CD14-positive monocyte (primary cell): ENCODE results near the gene SIRPA. TPM values are rescaled to one million over a fixed set of nuclear protein-coding genes. Genes with fewer than 3 reads are reported as not detected.

Source experiments
- DNase-seq, 3 donors: peaks; one replicate each; pipeline ENCODE4 v3.0.0-alpha.2; 2011 to 2022
- H2AFZ ChIP-seq: 2 replicates; pipeline ENCODE4 v1.6.0; 2012; ENCODE audit warnings: mild to moderate bottlenecking, low read depth, low read length, inconsistent platforms; ENCODE audit not compliant: insufficient read depth, poor library complexity, severe bottlenecking
- H3K27ac ChIP-seq, 2 donors: 1 replicate in 1 of 2; 2 replicates in 1 of 2; pipeline ENCODE4 v1.5.1; 2012 to 2013; ENCODE audit warnings: low read length in 2 of 2, control low read depth in 1 of 2, inconsistent platforms in 1 of 2, low read depth in 1 of 2, mild to moderate bottlenecking in 1 of 2
- H3K27me3 ChIP-seq, 2 donors: one replicate each; pipeline versions ENCODE4 v1.6.0 to v1.6.1; 2011 to 2013; ENCODE audit warnings: low read length in 2 of 2; ENCODE audit not compliant: control insufficient read depth in 2 of 2, insufficient read depth in 2 of 2
- H3K36me3 ChIP-seq, 2 donors: replicated peaks in 1 of 2; 1 replicate in 1 of 2; 2 replicates in 1 of 2; pipeline versions ENCODE4 v1.5.1 to v1.6.1; 2012 to 2013; ENCODE audit warnings: low read length in 2 of 2, control low read depth in 1 of 2, inconsistent platforms in 1 of 2, mild to moderate bottlenecking in 1 of 2; ENCODE audit not compliant: insufficient read depth in 2 of 2, control insufficient read depth in 1 of 2
- H3K4me1 ChIP-seq, 2 donors: 1 replicate in 1 of 2; 2 replicates in 1 of 2; pipeline versions ENCODE4 v1.5.1 to v1.6.1; 2012 to 2013; ENCODE audit warnings: low read length in 2 of 2, control low read depth in 1 of 2, inconsistent platforms in 1 of 2, mild to moderate bottlenecking in 1 of 2, moderate library complexity in 1 of 2; ENCODE audit not compliant: insufficient read depth in 2 of 2, control insufficient read depth in 1 of 2
- H3K4me2 ChIP-seq: replicated peaks from 2 replicates; pipeline ENCODE3; 2012; ENCODE audit warnings: low read length, moderate library complexity, mild to moderate bottlenecking; ENCODE audit not compliant: poor library complexity, severe bottlenecking; ENCODE audit errors: extremely low read depth
- H3K4me3 ChIP-seq, 3 experiments: fragments of 200-600 bp in 1 of 3; sonication (generic) in 1 of 3; replicated peaks in 1 of 3; 1 replicate in 2 of 3; 2 replicates in 1 of 3; pipeline ENCODE4 v1.5.1; 2011 to 2013; ENCODE audit warnings: low read length in 3 of 3, mild to moderate bottlenecking in 3 of 3, control low read depth in 2 of 3, low read depth in 2 of 3, inconsistent platforms in 1 of 3, moderate library complexity in 1 of 3
- H3K79me2 ChIP-seq: 2 replicates; pipeline ENCODE4 v1.6.0; 2012; ENCODE audit warnings: mild to moderate bottlenecking, control low read depth, inconsistent platforms, low read length, moderate library complexity; ENCODE audit not compliant: insufficient read depth
- H3K9ac ChIP-seq: 2 replicates; pipeline ENCODE4 v1.6.0; 2017; ENCODE audit warnings: low read length, mild to moderate bottlenecking; ENCODE audit not compliant: insufficient read depth, poor library complexity, severe bottlenecking
- H3K9me3 ChIP-seq, 2 donors: replicated peaks in 1 of 2; 1 replicate in 1 of 2; 2 replicates in 1 of 2; pipeline versions ENCODE4 v1.5.1 to v1.6.1; 2012 to 2013; ENCODE audit warnings: low read length in 2 of 2, control low read depth in 1 of 2; ENCODE audit not compliant: control insufficient read depth in 1 of 2, insufficient read depth in 1 of 2
- H4K20me1 ChIP-seq: 2 replicates; pipeline ENCODE4 v1.6.0; 2012; ENCODE audit warnings: mild to moderate bottlenecking, low read length, control low read depth, moderate library complexity; ENCODE audit not compliant: insufficient read depth
- H3K27ac Mint-ChIP-seq, 7 donors: one replicate each; pipeline ENCODE4 v1.8.0; 2020; ENCODE audit warnings: mild to moderate bottlenecking in 7 of 7, mixed read lengths in 7 of 7, moderate library complexity in 6 of 7, inconsistent platforms in 2 of 7
- H3K27me3 Mint-ChIP-seq, 3 donors: one replicate each; pipeline ENCODE4 v1.8.0; 2021 to 2022; ENCODE audit warnings: low read depth in 3 of 3, mild to moderate bottlenecking in 3 of 3, mixed read lengths in 3 of 3, moderate library complexity in 3 of 3, inconsistent platforms in 1 of 3
- H3K36me3 Mint-ChIP-seq, 2 donors: one replicate each; pipeline ENCODE4 v1.8.0; 2020; ENCODE audit warnings: mixed read lengths in 2 of 2, inconsistent platforms in 1 of 2, mild to moderate bottlenecking in 1 of 2
- H3K4me1 Mint-ChIP-seq: one replicate; pipeline ENCODE4 v1.8.0; 2020; ENCODE audit warnings: mild to moderate bottlenecking, mixed read lengths
- H3K4me3 Mint-ChIP-seq, 2 donors: one replicate each; pipeline ENCODE4 v1.8.0; 2020; ENCODE audit warnings: mild to moderate bottlenecking in 2 of 2, mixed read lengths in 2 of 2, moderate library complexity in 1 of 2
- H3K9me3 Mint-ChIP-seq, 7 donors: one replicate each; pipeline ENCODE4 v1.8.0; 2020 to 2022; ENCODE audit warnings: mixed read lengths in 7 of 7, mild to moderate bottlenecking in 6 of 7, moderate library complexity in 6 of 7, inconsistent platforms in 2 of 7
- WGBS: methylation state at CpG from one replicate; pipeline ENCODE4 v1.1.5; 2013; ENCODE audit warnings: missing lambda C conversion rate; ENCODE audit not compliant: insufficient coverage; 5-methylcytosine and 5-hydroxymethylcytosine counted together
- intact Hi-C, 2 donors: fragments of 100-400 bp; cut with micrococcal nuclease; formaldehyde crosslinking; loops; one replicate each; pipeline versions ENCODE4 v1.15.0 to v1.15.1; 2023
- polyA plus RNA-seq, 3 donors: library from polyadenylated mRNA; depleted of rRNA in 1 of 3; unstranded in 2 of 3; stranded (reverse) in 1 of 3; fragments of 300-500 nt in 2 of 3; fragments of >200 nt in 1 of 3; fragmentation: Illumina TruSeq in 2 of 3; gene quantifications; 1 replicate in 2 of 3; 2 replicates in 1 of 3; pipeline ENCODE4 v1.2.3, GENCODE V29; 2012 to 2021
- TF ChIP-seq, protein P1 (sequence below): fragments of 200-600 bp; IDR thresholded peaks from one replicate; pipeline ENCODE4 v1.8.0; 2022; ENCODE audit warnings: antibody characterized with exemption, mild to moderate bottlenecking

The SIRPA gene
- polyA plus RNA-seq, 3 donors, result 28.4 to 126 (median 58.3) TPM

DNA sequence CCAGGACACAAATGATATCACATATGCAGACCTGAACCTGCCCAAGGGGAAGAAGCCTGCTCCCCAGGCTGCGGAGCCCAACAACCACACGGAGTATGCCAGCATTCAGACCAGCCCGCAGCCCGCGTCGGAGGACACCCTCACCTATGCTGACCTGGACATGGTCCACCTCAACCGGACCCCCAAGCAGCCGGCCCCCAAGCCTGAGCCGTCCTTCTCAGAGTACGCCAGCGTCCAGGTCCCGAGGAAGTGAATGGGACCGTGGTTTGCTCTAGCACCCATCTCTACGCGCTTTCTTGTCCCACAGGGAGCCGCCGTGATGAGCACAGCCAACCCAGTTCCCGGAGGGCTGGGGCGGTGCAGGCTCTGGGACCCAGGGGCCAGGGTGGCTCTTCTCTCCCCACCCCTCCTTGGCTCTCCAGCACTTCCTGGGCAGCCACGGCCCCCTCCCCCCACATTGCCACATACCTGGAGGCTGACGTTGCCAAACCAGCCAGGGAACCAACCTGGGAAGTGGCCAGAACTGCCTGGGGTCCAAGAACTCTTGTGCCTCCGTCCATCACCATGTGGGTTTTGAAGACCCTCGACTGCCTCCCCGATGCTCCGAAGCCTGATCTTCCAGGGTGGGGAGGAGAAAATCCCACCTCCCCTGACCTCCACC is 42.2 kb downstream of the SIRPA start:
- DNase-seq, result no peak
- Histone ChIP-seq H3K9me3 (no peaks in the 10 kb centered on the region), H3K4me1 (peaks cover 53 to 72% of the 10 kb centered on the region in 2 donors), H3K27ac (peak overlapping the region in 1 of 2 donors; percentile 59), H3K27me3 (no peaks in the 10 kb centered on the region), H3K9ac (no peak overlapping the region), H3K4me3 (no peak overlapping the region), H2AFZ (no peak overlapping the region), H4K20me1 (peaks cover 55% of the 10 kb centered on the region), H3K4me2 (no peak overlapping the region), H3K79me2 (peaks cover 8% of the 10 kb centered on the region), H3K36me3 (peaks cover 49 to 67% of the 10 kb centered on the region in 2 donors)
- whole genome bisulfite sequencing, result 85% methylated on average over 21 of the region's 25 CpGs
- H3K9me3 Mint-ChIP-seq, result no peaks in the 10 kb centered on the region
- intact Hi-C loops, result no loop called here
- TF ChIP-seq, protein P1, sequence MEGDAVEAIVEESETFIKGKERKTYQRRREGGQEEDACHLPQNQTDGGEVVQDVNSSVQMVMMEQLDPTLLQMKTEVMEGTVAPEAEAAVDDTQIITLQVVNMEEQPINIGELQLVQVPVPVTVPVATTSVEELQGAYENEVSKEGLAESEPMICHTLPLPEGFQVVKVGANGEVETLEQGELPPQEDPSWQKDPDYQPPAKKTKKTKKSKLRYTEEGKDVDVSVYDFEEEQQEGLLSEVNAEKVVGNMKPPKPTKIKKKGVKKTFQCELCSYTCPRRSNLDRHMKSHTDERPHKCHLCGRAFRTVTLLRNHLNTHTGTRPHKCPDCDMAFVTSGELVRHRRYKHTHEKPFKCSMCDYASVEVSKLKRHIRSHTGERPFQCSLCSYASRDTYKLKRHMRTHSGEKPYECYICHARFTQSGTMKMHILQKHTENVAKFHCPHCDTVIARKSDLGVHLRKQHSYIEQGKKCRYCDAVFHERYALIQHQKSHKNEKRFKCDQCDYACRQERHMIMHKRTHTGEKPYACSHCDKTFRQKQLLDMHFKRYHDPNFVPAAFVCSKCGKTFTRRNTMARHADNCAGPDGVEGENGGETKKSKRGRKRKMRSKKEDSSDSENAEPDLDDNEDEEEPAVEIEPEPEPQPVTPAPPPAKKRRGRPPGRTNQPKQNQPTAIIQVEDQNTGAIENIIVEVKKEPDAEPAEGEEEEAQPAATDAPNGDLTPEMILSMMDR, result no peak
- H3K4me3 Mint-ChIP-seq, result no peak overlapping the region
- H3K27ac Mint-ChIP-seq, result peak overlapping the region in 5 of 7 donors; percentile 50 to 89 (median 65)
- H3K27me3 Mint-ChIP-seq, result peaks cover 1 to 4% (median 1%) of the 10 kb centered on the region in 3 donors
- H3K36me3 Mint-ChIP-seq, result peaks cover 69 to 77% of the 10 kb centered on the region in 2 donors
- peaks cover 89% of the 10 kb centered on the region for H3K4me1 Mint-ChIP-seq

DNA sequence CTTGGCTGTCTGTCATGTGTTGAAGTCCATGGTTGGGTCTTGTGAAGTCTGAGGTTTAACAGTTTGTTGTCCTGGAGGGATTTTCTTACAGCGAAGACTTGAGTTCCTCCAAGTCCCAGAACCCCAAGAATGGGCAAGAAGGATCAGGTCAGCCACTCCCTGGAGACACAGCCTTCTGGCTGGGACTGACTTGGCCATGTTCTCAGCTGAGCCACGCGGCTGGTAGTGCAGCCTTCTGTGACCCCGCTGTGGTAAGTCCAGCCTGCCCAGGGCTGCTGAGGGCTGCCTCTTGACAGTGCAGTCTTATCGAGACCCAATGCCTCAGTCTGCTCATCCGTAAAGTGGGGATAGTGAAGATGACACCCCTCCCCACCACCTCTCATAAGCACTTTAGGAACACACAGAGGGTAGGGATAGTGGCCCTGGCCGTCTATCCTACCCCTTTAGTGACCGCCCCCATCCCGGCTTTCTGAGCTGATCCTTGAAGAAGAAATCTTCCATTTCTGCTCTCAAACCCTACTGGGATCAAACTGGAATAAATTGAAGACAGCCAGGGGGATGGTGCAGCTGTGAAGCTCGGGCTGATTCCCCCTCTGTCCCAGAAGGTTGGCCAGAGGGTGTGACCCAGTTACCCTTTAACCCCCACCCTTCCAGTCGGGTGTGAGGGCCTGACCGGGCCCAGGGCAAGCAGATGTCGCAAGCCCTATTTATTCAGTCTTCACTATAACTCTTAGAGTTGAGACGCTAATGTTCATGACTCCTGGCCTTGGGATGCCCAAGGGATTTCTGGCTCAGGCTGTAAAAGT is 43.5 kb downstream of the SIRPA start:
- TF ChIP-seq, protein P1, result no peak
- Histone ChIP-seq H3K27ac (peak overlapping the region; percentile 23 to 69), H3K79me2 (no peaks in the 10 kb centered on the region), H3K4me2 (no peak overlapping the region), H3K4me1 (peaks cover 55 to 72% of the 10 kb centered on the region in 2 donors), H2AFZ (no peak overlapping the region), H4K20me1 (peaks cover 44% of the 10 kb centered on the region), H3K27me3 (no peaks in the 10 kb centered on the region), H3K36me3 (peaks cover 41 to 56% of the 10 kb centered on the region in 2 donors), H3K9ac (no peak overlapping the region), H3K9me3 (no peaks in the 10 kb centered on the region), H3K4me3 (no peak overlapping the region)
- H3K27me3 Mint-ChIP-seq, result peaks cover 0 to 4% (median 1%) of the 10 kb centered on the region in 3 donors
- H3K4me1 Mint-ChIP-seq, result peaks cover 89% of the 10 kb centered on the region
- intact Hi-C loops, result no loop called here
- peak overlapping the region; percentile 67 to 89 (median 76) for H3K27ac Mint-ChIP-seq
- H3K36me3 Mint-ChIP-seq, result peaks cover 59 to 65% of the 10 kb centered on the region in 2 donors
- H3K9me3 Mint-ChIP-seq, result no peaks in the 10 kb centered on the region
- no peak overlapping the region for H3K4me3 Mint-ChIP-seq
- peak in 1 of 3 donors; percentile 4 for DNase-seq
- 82% methylated on average over 6 of the region's 14 CpGs for WGBS
